SU-DHL-6 (cell line): ENCODE measurements around the gene CCDC181.

Source experiments
- CTCF ChIP-seq: fragments of 200-600 bp; sonication (generic); IDR thresholded peaks from one replicate; pipeline ENCODE4 v1.5.1; 2017; ENCODE audit warnings: antibody characterized with exemption, mild to moderate bottlenecking, low read length, moderate library complexity; ENCODE audit not compliant: insufficient read depth, poor library complexity, severe bottlenecking
- EZH2phosphoT487 ChIP-seq: fragments of 200-600 bp; sonication (generic), shearing (Covaris generic); conservative IDR thresholded peaks from 2 replicates; pipeline ENCODE4 v1.6.1; 2018; ENCODE audit warnings: mild to moderate bottlenecking, antibody characterized with exemption, low read length, moderate library complexity, mixed read lengths

- TF ChIP-seq CTCF: no peak
- no peak for TF ChIP-seq EZH2phosphoT487
These were observed 64.1 kb downstream of the CCDC181 start for GRCh38 chr1:169363046-169363730.
